ENCODE measurements around the gene GRIP2.

GRIP2 gene

DNA sequence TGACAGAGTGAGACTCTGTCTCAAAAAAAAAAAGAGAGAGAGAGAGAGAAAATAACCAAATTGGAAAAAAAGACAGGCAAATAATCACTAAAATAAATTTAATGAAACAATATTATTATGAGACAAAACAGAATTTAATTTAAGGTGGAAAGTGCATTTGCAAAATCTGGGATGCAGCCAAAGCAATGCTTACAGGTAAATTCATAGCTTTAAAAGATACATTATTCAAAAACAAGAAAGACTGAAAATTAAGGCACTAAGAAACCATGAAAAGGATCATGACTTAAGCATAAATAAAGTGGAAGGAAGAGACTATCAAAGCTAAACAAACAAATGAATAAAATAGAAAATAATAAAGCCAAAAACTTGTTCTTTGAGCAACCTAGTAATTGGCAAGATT lies 37.7 kb downstream of the GRIP2 start:
- H3K4me3 ChIP-seq (ENCODE audit: low read depth, low read length) = no peak overlapping the region
- TF ChIP-seq, protein P1, sequence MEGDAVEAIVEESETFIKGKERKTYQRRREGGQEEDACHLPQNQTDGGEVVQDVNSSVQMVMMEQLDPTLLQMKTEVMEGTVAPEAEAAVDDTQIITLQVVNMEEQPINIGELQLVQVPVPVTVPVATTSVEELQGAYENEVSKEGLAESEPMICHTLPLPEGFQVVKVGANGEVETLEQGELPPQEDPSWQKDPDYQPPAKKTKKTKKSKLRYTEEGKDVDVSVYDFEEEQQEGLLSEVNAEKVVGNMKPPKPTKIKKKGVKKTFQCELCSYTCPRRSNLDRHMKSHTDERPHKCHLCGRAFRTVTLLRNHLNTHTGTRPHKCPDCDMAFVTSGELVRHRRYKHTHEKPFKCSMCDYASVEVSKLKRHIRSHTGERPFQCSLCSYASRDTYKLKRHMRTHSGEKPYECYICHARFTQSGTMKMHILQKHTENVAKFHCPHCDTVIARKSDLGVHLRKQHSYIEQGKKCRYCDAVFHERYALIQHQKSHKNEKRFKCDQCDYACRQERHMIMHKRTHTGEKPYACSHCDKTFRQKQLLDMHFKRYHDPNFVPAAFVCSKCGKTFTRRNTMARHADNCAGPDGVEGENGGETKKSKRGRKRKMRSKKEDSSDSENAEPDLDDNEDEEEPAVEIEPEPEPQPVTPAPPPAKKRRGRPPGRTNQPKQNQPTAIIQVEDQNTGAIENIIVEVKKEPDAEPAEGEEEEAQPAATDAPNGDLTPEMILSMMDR (conservative IDR thresholded peaks at IDR 0.05; ENCODE audit: low read depth, low read length) = no peak
- DNase-seq (ENCODE audit: low read depth) = no peak

GRCh38 chr3:14497321-14497720 lies 42.8 kb downstream of the GRIP2 start:
- no peak overlapping the region for H3K4me3 ChIP-seq (ENCODE audit: low read depth, low read length)
- TF ChIP-seq, protein P1 (conservative IDR thresholded peaks at IDR 0.05; ENCODE audit: low read depth, low read length) = no peak
- no peak for DNase-seq (ENCODE audit: low read depth)

DNA sequence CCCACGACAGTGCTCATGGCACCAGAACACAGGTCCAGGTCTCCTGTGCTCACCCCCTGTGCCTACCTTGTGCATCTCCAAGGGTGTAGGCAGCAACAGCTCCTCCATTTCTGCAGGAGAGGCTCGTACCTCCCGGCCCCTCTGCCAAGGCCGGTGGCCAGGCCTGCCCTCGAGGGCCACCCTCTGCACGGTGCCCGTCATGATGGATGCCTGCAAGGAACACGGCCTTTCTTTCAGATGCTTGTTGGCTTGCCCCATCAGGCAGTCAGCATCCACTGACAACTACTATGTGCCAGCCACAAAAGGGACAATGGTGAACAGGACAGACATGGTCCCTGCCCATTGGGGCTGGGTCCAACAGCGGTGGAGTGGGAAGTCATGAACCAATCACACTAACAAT lies 43.8 kb downstream of the GRIP2 start:
- no peak overlapping the region for H3K4me3 ChIP-seq (ENCODE audit: low read depth, low read length)
- no peak for DNase-seq (ENCODE audit: low read depth)
- TF ChIP-seq, protein P1 (conservative IDR thresholded peaks at IDR 0.05; ENCODE audit: low read depth, low read length) = no peak

- DNase-seq (ENCODE audit: low read depth) = no peak
Measured at GRCh38 chr3:14494973-14495300, 45.2 kb downstream of the GRIP2 start.

GRCh38 chr3:14494279-14494972 lies 45.7 kb downstream of the GRIP2 start:
- TF ChIP-seq, protein P1 (conservative IDR thresholded peaks at IDR 0.05; ENCODE audit: low read depth, low read length) = no peak
- DNase-seq (ENCODE audit: low read depth) = no peak
- no peak overlapping the region for H3K4me3 ChIP-seq (ENCODE audit: low read depth, low read length)

More at GRCh38 chr3:14494973-14495300, 45.2 kb downstream of the GRIP2 start:
- H3K4me3 ChIP-seq (ENCODE audit: low read depth, low read length) = no peak overlapping the region
- TF ChIP-seq, protein P1 (conservative IDR thresholded peaks at IDR 0.05; ENCODE audit: low read depth, low read length) = no peak

GRCh38 chr3:14492948-14493881 lies 46.9 kb downstream of the GRIP2 start:
- TF ChIP-seq, protein P1 (conservative IDR thresholded peaks at IDR 0.05; ENCODE audit: low read depth, low read length) = no peak
- no peak overlapping the region for H3K4me3 ChIP-seq (ENCODE audit: low read depth, low read length)
- no peak for DNase-seq (ENCODE audit: low read depth)

All from choroid plexus epithelial cell (primary cell).